GM08714 (cell line): Measurements from ENCODE around the gene TMC8.
A peak's percentile ranks its signal among the peaks of the same experiment; 100 is the strongest.
"Not testable (repeated sequence)": the region's sequence is repeated elsewhere in the genome, so short reads cannot be mapped to it uniquely, and the experiment has no call there.

Source experiments
- H3K4me3 ChIP-seq: fragments of 200-500 bp; sonication (Bioruptor generic); 2 replicates; pipeline ENCODE4 v1.5.1; 2014; ENCODE audit warnings: mild to moderate bottlenecking, low read length, inconsistent platforms
- ZNF274 ChIP-seq: IDR thresholded peaks from 2 replicates; pipeline ENCODE4 v1.6.1; 2012; ENCODE audit warnings: mild to moderate bottlenecking, low read depth, low read length

TMC8 gene

GRCh38 chr17:78164748-78165607 is 34.4 kb downstream of the TMC8 start:
- H3K4me3 ChIP-seq, result no peak overlapping the region
- no peak for TF ChIP-seq ZNF274

GRCh38 chr17:78166416-78166815 is 35.8 kb downstream of the TMC8 start:
- H3K4me3 ChIP-seq, result no peak overlapping the region
- no peak for TF ChIP-seq ZNF274

GRCh38 chr17:78168242-78168902 is 37.8 kb downstream of the TMC8 start, which contains the start of gene SYNGR2:
TSS of gene SYNGR2 (plus strand) at chr17:78168581. CDS start at chr17:78168617, 36 bp downstream.
- peak within 1 kb of the TSS; percentile 80 for H3K4me3 ChIP-seq
- TF ChIP-seq ZNF274, result no peak

- TF ChIP-seq ZNF274, result no peak
- peak overlapping the region; percentile 80 for H3K4me3 ChIP-seq
Measured at GRCh38 chr17:78168903-78169793, 38.6 kb downstream of the TMC8 start.

- peak overlapping the region; percentile 10; the same call in 1 of the 2 replicates for H3K4me3 ChIP-seq
- no peak for TF ChIP-seq ZNF274
Measured at GRCh38 chr17:78170692-78171590, 40.4 kb downstream of the TMC8 start.

- not testable (repeated sequence) for H3K4me3 ChIP-seq
Measured at GRCh38 chr17:78171591-78172248, 41.1 kb downstream of the TMC8 start.

GRCh38 chr17:78172249-78173051 is 41.9 kb downstream of the TMC8 start:
- TF ChIP-seq ZNF274, result no peak
- H3K4me3 ChIP-seq, result no peak overlapping the region; the same call in 1 of the 2 replicates

- H3K4me3 ChIP-seq, result no peak overlapping the region
- no peak for TF ChIP-seq ZNF274
Measured at GRCh38 chr17:78173097-78173715, 42.6 kb downstream of the TMC8 start.

GRCh38 chr17:78174346-78174869 is 43.8 kb downstream of the TMC8 start:
- no peak overlapping the region for H3K4me3 ChIP-seq
- no peak for TF ChIP-seq ZNF274

GRCh38 chr17:78174870-78175642 is 44.5 kb downstream of the TMC8 start:
- H3K4me3 ChIP-seq, result no peak overlapping the region
- TF ChIP-seq ZNF274, result no peak

GRCh38 chr17:78175643-78175981 is 45.0 kb downstream of the TMC8 start:
- TF ChIP-seq ZNF274, result no peak
- H3K4me3 ChIP-seq, result no peak overlapping the region
